Stomach (tissue), 4 donors: ENCODE data around the gene NOD2.

ENCODE experiments used
- CTCF ChIP-seq, 7 experiments: fragments of 450-650 bp in 4 of 7; fragments of 200-600 bp in 3 of 7; sonication (generic) in 3 of 7; IDR thresholded peaks; one replicate each; pipeline ENCODE4 v1.5.1; 2016 to 2019; ENCODE audit warnings: antibody characterized with exemption in 7 of 7, control low read depth in 2 of 7, mild to moderate bottlenecking in 1 of 7
- POLR2A ChIP-seq, 4 donors: fragments of 450-650 bp; IDR thresholded peaks; one replicate each; pipeline ENCODE4 v1.6.1; 2016; ENCODE audit warnings: antibody characterized with exemption in 4 of 4, control low read depth in 2 of 4, mild to moderate bottlenecking in 1 of 4, moderate library complexity in 1 of 4
- POLR2AphosphoS5 ChIP-seq, 3 donors: sonication (generic); formaldehyde crosslinking; IDR thresholded peaks; one replicate each; pipeline ENCODE4 v1.6.1; 2016; ENCODE audit warnings: antibody characterized with exemption in 3 of 3

- TF ChIP-seq CTCF (IDR thresholded peaks at IDR 0.05) (no peak), POLR2A (IDR thresholded peaks at IDR 0.05) (no peak), POLR2AphosphoS5 (IDR thresholded peaks at IDR 0.05) (no peak)
Observed at GRCh38 chr16:50774405-50774804, 81.0 kb downstream of the NOD2 start.
